CD4-positive, alpha-beta T cell treated with Interleukin-12 subunit alpha and Interleukin-12 subunit beta, for 1 hour (primary cell): Measurements from ENCODE around the gene UTS2R.
"Not testable (repeated sequence)": the region's sequence is repeated elsewhere in the genome, so short reads cannot be mapped to it uniquely, and the experiment has no call there.

ENCODE experiments used
- DNase-seq: peaks from one replicate; pipeline ENCODE4 v3.0.0-alpha.2; 2020

UTS2R gene

GRCh38 chr17:82376042-82376730 is 4.6 kb downstream of the UTS2R start:
- DNase-seq, result no peak

GRCh38 chr17:82377294-82377693 is 5.7 kb downstream of the UTS2R start:
- not testable (repeated sequence) for DNase-seq

GRCh38 chr17:82377924-82378740 is 6.6 kb downstream of the UTS2R start:
- DNase-seq, result no peak

- DNase-seq, result no peak
These were observed 7.1 kb downstream of the UTS2R start for GRCh38 chr17:82378741-82379021.

- DNase-seq, result no peak
These were observed 9.5 kb downstream of the UTS2R start for GRCh38 chr17:82380860-82381702.

- DNase-seq, result not testable (repeated sequence)
These were observed 10.1 kb downstream of the UTS2R start for GRCh38 chr17:82381703-82382009.

GRCh38 chr17:82382220-82382932 is 10.8 kb downstream of the UTS2R start:
- DNase-seq, result not testable (repeated sequence)

GRCh38 chr17:82382933-82383255 is 11.3 kb downstream of the UTS2R start:
- no peak for DNase-seq

GRCh38 chr17:82383411-82383810 is 11.8 kb downstream of the UTS2R start:
- no peak for DNase-seq

- DNase-seq, result no peak
These were observed 12.6 kb downstream of the UTS2R start for GRCh38 chr17:82384051-82384729.

GRCh38 chr17:82384730-82385481 is 13.3 kb downstream of the UTS2R start:
- DNase-seq, result no peak

GRCh38 chr17:82385559-82386254 is 14.1 kb downstream of the UTS2R start:
- DNase-seq, result no peak

GRCh38 chr17:82386255-82386831 is 14.8 kb downstream of the UTS2R start:
- DNase-seq, result no peak

- DNase-seq, result no peak
These were observed 15.5 kb downstream of the UTS2R start for GRCh38 chr17:82386881-82387704.

- no peak for DNase-seq
These were observed 16.1 kb downstream of the UTS2R start for GRCh38 chr17:82387705-82388106.

GRCh38 chr17:82388223-82388921 is 16.8 kb downstream of the UTS2R start:
- DNase-seq, result no peak

GRCh38 chr17:82388922-82389283 is 17.3 kb downstream of the UTS2R start:
- DNase-seq, result no peak

- no peak for DNase-seq
These were observed 17.8 kb downstream of the UTS2R start for GRCh38 chr17:82389379-82389778.
